OCI-LY3 (cell line): ENCODE measurements around the gene TRAPPC2L.

Source experiments
- H2AFZ ChIP-seq: fragments of 200-600, 300-600 bp; shearing (Covaris generic); 2 replicates; pipeline ENCODE4 v1.6.0; 2014; ENCODE audit warnings: antibody characterized with exemption, low read depth, low read length
- H3K27ac ChIP-seq: fragments of 200-600, 300-600 bp; sonication (generic); 2 replicates; pipeline ENCODE4 v1.5.1; 2014; ENCODE audit warnings: mild to moderate bottlenecking, low read length, moderate library complexity, mixed read lengths
- H3K27me3 ChIP-seq: fragments of 200-600, 300-600 bp; sonication (generic); 2 replicates; pipeline ENCODE4 v1.6.1; 2014; ENCODE audit warnings: low read depth, low read length, mixed read lengths
- H3K36me3 ChIP-seq: fragments of 200-600, 300-600 bp; sonication (generic); replicated peaks from 2 replicates; pipeline ENCODE3; 2014; ENCODE audit warnings: low read depth, low read length, mixed read lengths
- H3K4me1 ChIP-seq: fragments of 300-600, 200-600 bp; sonication (generic); 2 replicates; pipeline ENCODE4 v1.6.1; 2014; ENCODE audit warnings: low read length, mixed read lengths
- H3K4me2 ChIP-seq: fragments of 200-600, 300-600 bp; sonication (generic); 2 replicates; pipeline ENCODE4 v1.6.1; 2014; ENCODE audit warnings: low read length, mixed read lengths
- H3K4me3 ChIP-seq: fragments of 300-600, 200-600 bp; sonication (generic); 2 replicates; pipeline ENCODE4 v1.5.1; 2014; ENCODE audit warnings: antibody characterized with exemption, mild to moderate bottlenecking, low read length, moderate library complexity
- H3K79me2 ChIP-seq: fragments of 300-600, 200-600 bp; shearing (Covaris generic); 2 replicates; pipeline ENCODE4 v1.6.1; 2014; ENCODE audit warnings: mild to moderate bottlenecking, low read length, mixed read lengths
- H3K9ac ChIP-seq: fragments of 300-600, 200-600 bp; shearing (Covaris generic); 2 replicates; pipeline ENCODE4 v1.6.0; 2014; ENCODE audit warnings: mild to moderate bottlenecking, low read length, moderate library complexity
- H3K9me3 ChIP-seq: fragments of 200-600, 300-600 bp; shearing (Covaris generic); 2 replicates; pipeline ENCODE4 v1.6.1; 2014; ENCODE audit warnings: low read length, mixed read lengths; ENCODE audit not compliant: insufficient read depth
- H4K20me1 ChIP-seq: fragments of 200-600, 300-600 bp; sonication (generic); 2 replicates; pipeline ENCODE4 v1.6.1; 2016; ENCODE audit warnings: low read length, mixed read lengths; ENCODE audit not compliant: insufficient read depth
- EZH2phosphoT487 ChIP-seq: fragments of 200-600 bp; shearing (Covaris generic); IDR thresholded peaks from 2 replicates; pipeline ENCODE4 v1.6.1; 2018; ENCODE audit warnings: antibody characterized with exemption, mixed run types, low read depth
- TF ChIP-seq, protein P1 (sequence below): fragments of 200-600, 300-600 bp; sonication (generic); IDR thresholded peaks from 2 replicates; pipeline ENCODE4 v1.5.1; 2014; ENCODE audit warnings: antibody characterized with exemption, low read length, low read depth

Gene TRAPPC2L

DNA sequence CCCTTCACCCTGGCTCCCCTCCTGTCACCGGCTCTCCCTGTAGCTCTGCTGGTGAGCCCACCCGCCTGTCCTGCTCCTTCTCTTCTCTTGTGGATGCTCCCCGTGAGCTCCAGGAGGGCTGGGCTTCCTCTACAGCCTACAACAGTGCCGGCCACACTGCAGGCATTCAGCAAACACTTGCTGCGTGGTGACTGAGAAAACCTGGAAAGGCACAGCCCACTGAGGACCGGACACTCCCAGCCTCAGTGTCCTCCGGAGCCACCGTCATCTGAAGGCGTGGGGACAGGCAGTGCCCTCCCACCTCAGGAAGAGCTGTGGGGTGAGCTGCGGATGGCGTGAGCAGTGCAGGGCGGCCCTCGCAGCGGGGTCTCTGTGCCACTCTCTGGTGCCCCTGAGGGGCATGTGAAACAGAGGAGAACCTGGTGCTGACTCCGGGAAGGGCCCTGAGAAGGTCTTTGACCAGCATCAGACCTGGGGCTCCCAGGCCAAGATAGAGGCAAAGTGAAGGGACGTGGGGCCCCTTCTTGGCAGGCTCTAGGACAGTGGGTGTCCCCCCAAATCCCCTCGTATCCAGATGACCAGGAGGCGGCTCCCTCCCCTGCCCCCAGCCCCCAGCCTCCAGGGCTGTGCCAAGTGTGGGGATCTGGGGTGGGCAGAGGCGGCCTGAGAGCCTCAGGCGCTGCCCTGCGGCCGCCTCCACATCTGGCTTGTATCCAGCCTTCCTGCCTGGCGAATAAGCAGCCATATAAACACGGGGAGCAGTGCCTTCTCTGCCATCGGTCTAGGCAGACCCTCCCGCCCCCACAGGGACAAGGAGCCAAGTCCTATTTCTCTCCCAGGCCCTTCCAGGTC lies 53.6 kb downstream of the TRAPPC2L start:
- Histone ChIP-seq H3K79me2 (peaks cover 52% of the 10 kb centered on the region), H3K4me2 (no peak overlapping the region), H3K9me3 (no peaks in the 10 kb centered on the region), H3K27ac (no peak overlapping the region), H3K4me3 (no peak overlapping the region), H4K20me1 (peaks cover 91% of the 10 kb centered on the region), H3K4me1 (no peaks in the 10 kb centered on the region), H3K9ac (no peak overlapping the region), H3K27me3 (no peaks in the 10 kb centered on the region), H3K36me3 (peaks cover 19% of the 10 kb centered on the region), H2AFZ (no peak overlapping the region)
- TF ChIP-seq, protein P1, sequence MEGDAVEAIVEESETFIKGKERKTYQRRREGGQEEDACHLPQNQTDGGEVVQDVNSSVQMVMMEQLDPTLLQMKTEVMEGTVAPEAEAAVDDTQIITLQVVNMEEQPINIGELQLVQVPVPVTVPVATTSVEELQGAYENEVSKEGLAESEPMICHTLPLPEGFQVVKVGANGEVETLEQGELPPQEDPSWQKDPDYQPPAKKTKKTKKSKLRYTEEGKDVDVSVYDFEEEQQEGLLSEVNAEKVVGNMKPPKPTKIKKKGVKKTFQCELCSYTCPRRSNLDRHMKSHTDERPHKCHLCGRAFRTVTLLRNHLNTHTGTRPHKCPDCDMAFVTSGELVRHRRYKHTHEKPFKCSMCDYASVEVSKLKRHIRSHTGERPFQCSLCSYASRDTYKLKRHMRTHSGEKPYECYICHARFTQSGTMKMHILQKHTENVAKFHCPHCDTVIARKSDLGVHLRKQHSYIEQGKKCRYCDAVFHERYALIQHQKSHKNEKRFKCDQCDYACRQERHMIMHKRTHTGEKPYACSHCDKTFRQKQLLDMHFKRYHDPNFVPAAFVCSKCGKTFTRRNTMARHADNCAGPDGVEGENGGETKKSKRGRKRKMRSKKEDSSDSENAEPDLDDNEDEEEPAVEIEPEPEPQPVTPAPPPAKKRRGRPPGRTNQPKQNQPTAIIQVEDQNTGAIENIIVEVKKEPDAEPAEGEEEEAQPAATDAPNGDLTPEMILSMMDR = no peak
- no peak for TF ChIP-seq EZH2phosphoT487

DNA sequence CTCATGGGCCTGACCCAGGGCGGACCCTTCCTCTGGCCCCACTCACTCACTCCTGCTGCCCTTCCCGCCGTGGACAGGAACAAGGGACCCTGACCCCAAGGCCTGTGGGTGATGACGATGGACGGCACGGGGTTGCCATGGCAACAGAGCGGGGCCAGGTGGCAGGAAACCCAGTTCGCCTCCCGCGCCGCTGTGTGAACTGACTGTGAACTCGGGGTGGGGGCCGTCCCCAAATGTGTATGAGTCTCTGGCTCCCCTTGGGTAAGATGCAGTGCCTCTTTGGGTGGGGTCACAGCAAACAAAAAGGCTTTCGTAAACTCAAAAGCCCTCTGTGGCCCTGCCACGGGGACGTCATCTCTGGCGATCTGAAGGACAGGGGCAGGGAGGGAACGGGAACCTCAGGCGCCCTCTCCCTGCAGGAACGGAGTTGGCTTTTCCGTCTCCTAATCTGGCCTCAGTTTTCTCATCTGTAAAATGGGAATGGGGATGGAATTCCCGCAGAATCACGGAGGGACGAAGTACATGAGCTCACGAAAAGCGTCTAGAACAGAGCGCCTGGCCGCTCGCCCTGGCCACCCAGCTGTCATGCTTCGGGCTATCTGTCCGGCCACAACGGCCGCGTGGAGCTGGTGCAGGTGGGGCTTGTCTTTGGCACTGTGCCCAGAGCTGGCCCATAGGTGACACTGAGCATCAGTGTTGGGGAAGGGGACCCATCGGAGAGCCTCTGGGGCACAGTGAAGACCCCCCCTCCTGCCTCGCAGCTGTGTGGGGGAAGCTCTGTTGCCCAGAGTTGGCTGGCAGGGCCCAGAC lies 54.4 kb downstream of the TRAPPC2L start:
- no peaks in the 10 kb centered on the region for H3K4me1 ChIP-seq
- peaks cover 55% of the 10 kb centered on the region for H3K79me2 ChIP-seq
- no peaks in the 10 kb centered on the region for H3K27me3 ChIP-seq
- no peak overlapping the region for H2AFZ ChIP-seq
- H4K20me1 ChIP-seq = peaks cover 91% of the 10 kb centered on the region
- no peak overlapping the region for H3K27ac ChIP-seq
- H3K4me2 ChIP-seq = no peak overlapping the region
- TF ChIP-seq, protein P1 = no peak
- no peak overlapping the region for H3K9ac ChIP-seq
- H3K36me3 ChIP-seq = peaks cover 26% of the 10 kb centered on the region
- H3K4me3 ChIP-seq = no peak overlapping the region
- no peaks in the 10 kb centered on the region for H3K9me3 ChIP-seq

DNA sequence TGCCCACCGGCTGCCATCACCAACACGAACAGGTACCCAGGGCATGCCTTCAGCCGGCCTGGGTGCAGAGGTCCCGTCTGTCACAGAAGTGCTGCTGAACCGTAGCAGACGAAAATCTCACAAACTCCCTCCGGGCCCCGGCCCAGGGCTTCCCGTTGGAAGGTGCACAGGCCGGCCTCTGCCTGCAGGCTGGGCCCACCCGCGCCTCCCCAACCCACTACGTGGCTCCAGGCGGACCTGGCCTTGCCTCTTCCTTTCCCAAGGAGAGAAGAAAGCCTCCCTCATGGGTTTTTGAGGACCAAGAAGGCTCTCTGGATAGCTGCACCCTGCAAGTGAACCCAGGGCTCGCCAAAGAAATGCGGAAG lies 55.0 kb downstream of the TRAPPC2L start:
- peaks cover 85% of the 10 kb centered on the region for H4K20me1 ChIP-seq
- no peaks in the 10 kb centered on the region for H3K9me3 ChIP-seq
- no peak overlapping the region for H3K27ac ChIP-seq
- peaks cover 26% of the 10 kb centered on the region for H3K36me3 ChIP-seq
- H3K4me2 ChIP-seq = no peak overlapping the region
- H3K27me3 ChIP-seq = no peaks in the 10 kb centered on the region
- H3K4me3 ChIP-seq = no peak overlapping the region
- TF ChIP-seq EZH2phosphoT487 = no peak
- TF ChIP-seq, protein P1 = no peak
- H3K9ac ChIP-seq = no peak overlapping the region
- no peaks in the 10 kb centered on the region for H3K4me1 ChIP-seq
- H3K79me2 ChIP-seq = peaks cover 55% of the 10 kb centered on the region
- H2AFZ ChIP-seq = no peak overlapping the region
